ENCODE data around the gene RNF11.

The RNF11 gene

DNA sequence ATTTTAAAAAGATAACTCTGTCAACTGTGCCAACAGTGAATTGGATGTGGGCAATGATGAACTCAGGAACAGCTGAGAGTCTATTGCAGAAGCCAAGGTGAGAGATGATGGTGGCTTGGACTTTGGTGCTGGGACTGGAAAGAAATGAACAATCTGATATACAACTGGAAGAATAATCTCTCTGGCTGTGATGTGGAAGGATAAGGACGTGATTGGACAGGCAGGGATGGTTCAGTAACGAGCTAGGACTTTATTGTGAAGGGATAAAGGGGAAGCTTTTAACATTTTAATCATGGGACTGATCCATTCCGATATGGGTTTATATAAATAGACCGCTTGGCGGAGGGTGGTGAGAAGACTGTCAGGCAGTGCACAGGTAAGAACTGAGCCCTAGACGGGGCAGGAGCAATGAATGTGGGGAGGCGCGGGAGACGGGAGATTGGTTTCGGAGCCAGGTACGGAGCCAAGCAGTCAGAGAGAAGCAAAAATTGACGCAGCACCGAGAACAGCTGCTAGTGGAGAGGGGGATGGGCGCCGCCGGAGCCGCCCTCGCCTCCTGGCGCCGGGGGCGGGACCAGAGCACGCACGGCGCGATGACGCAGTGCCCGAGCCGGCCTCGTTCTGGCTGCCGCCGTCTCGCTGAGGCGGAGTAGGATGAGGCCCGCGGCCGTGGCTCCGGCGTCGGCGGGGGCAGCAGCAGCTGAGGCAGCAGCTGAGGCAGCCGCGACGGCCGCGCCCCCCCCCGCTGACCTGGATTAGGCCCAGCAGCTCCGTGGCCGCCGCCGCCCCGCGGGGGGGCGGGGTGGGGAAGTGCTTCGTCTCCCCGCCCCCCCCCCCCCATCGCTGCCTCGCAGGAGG lies at the start of gene RNF11:
Gene RNF11 (plus strand): TSS at position 601 of the 858 bp plus-strand sequence. CDS start 484 bp downstream, outside the sequence.
- no peaks in the 10 kb centered on the region for H3K9me3 ChIP-seq (ENCODE audit: control insufficient read depth in 5 of 5, low read length in 5 of 5)
- H3K36me3 ChIP-seq (ENCODE audit: control insufficient read depth in 5 of 5, insufficient read depth in 5 of 5, low read length in 5 of 5), result no peaks in the 10 kb centered on the region
- H3K4me1 ChIP-seq (ENCODE audit: control insufficient read depth in 5 of 5, insufficient read depth in 5 of 5, low read length in 5 of 5), result peaks cover 0 to 43% (median 40%) of the 10 kb centered on the region in 5 donors
- H3K9ac ChIP-seq (ENCODE audit: low read length in 5 of 5), result peak within 1 kb of the TSS; percentile 96 to 99 (median 99)
- H3K4me3 ChIP-seq (ENCODE audit: low read depth in 1 of 5, low read length in 5 of 5), result peak within 1 kb of the TSS; percentile 96 to 99 (median 97)
- H3K27ac ChIP-seq (ENCODE audit: low read depth, low read length), result peak within 1 kb of the TSS; percentile 97
- H3K27me3 ChIP-seq (ENCODE audit: control insufficient read depth in 5 of 5, insufficient read depth in 4 of 5, low read length in 5 of 5), result no peaks in the 10 kb centered on the region

DNA sequence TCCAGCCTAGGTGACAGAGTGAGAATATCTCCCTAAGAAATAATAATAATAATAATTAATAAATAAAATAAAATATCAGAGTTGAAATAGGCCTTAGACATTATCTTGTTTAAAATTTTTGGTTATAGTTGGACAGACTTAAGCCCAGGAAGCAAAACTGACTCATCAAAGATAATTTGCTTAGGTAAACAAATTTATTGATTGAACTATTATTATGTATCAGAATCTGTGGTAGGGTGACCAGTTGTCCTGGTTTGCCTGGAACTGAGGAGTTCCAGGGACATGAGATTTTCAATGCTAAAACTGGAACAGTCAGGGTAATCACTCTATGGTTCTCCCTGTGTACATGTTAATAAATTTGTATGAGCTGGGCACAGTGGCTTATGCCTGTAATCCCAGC lies 47.8 kb upstream of the RNF11 start:
- Histone ChIP-seq H3K27ac (ENCODE audit: low read depth, low read length) (no peak overlapping the region), H3K27me3 (ENCODE audit: control insufficient read depth in 5 of 5, insufficient read depth in 4 of 5, low read length in 5 of 5) (peaks cover 0 to 3% (median 0%) of the 10 kb centered on the region in 5 donors), H3K4me1 (ENCODE audit: control insufficient read depth in 5 of 5, insufficient read depth in 5 of 5, low read length in 5 of 5) (peaks cover 0 to 4% (median 0%) of the 10 kb centered on the region in 5 donors), H3K36me3 (ENCODE audit: control insufficient read depth in 5 of 5, insufficient read depth in 5 of 5, low read length in 5 of 5) (no peaks in the 10 kb centered on the region), H3K9me3 (ENCODE audit: control insufficient read depth in 5 of 5, low read length in 5 of 5) (no peaks in the 10 kb centered on the region), H3K9ac (ENCODE audit: low read length in 5 of 5) (no peak overlapping the region), H3K4me3 (ENCODE audit: low read depth in 1 of 5, low read length in 5 of 5) (no peak overlapping the region)

GRCh38 chr1:51189421-51190073 lies 46.5 kb upstream of the RNF11 start:
- Histone ChIP-seq H3K4me1 (ENCODE audit: control insufficient read depth in 5 of 5, insufficient read depth in 5 of 5, low read length in 5 of 5) (peaks cover 0 to 4% (median 0%) of the 10 kb centered on the region in 5 donors), H3K9me3 (ENCODE audit: control insufficient read depth in 5 of 5, low read length in 5 of 5) (no peaks in the 10 kb centered on the region), H3K9ac (ENCODE audit: low read length in 5 of 5) (no peak overlapping the region), H3K27ac (ENCODE audit: low read depth, low read length) (no peak overlapping the region), H3K27me3 (ENCODE audit: control insufficient read depth in 5 of 5, insufficient read depth in 4 of 5, low read length in 5 of 5) (no peaks in the 10 kb centered on the region), H3K36me3 (ENCODE audit: control insufficient read depth in 5 of 5, insufficient read depth in 5 of 5, low read length in 5 of 5) (no peaks in the 10 kb centered on the region), H3K4me3 (ENCODE audit: low read depth in 1 of 5, low read length in 5 of 5) (no peak overlapping the region)

- no peak overlapping the region for H3K4me3 ChIP-seq (ENCODE audit: low read depth in 1 of 5, low read length in 5 of 5)
- peaks cover 0 to 4% (median 0%) of the 10 kb centered on the region in 5 donors for H3K4me1 ChIP-seq (ENCODE audit: control insufficient read depth in 5 of 5, insufficient read depth in 5 of 5, low read length in 5 of 5)
- H3K9me3 ChIP-seq (ENCODE audit: control insufficient read depth in 5 of 5, low read length in 5 of 5), result no peaks in the 10 kb centered on the region
- H3K9ac ChIP-seq (ENCODE audit: low read length in 5 of 5), result no peak overlapping the region
- H3K27ac ChIP-seq (ENCODE audit: low read depth, low read length), result no peak overlapping the region
- no peaks in the 10 kb centered on the region for H3K27me3 ChIP-seq (ENCODE audit: control insufficient read depth in 5 of 5, insufficient read depth in 4 of 5, low read length in 5 of 5)
- no peaks in the 10 kb centered on the region for H3K36me3 ChIP-seq (ENCODE audit: control insufficient read depth in 5 of 5, insufficient read depth in 5 of 5, low read length in 5 of 5)
Observed at GRCh38 chr1:51190961-51191360, 45.1 kb upstream of the RNF11 start.

DNA sequence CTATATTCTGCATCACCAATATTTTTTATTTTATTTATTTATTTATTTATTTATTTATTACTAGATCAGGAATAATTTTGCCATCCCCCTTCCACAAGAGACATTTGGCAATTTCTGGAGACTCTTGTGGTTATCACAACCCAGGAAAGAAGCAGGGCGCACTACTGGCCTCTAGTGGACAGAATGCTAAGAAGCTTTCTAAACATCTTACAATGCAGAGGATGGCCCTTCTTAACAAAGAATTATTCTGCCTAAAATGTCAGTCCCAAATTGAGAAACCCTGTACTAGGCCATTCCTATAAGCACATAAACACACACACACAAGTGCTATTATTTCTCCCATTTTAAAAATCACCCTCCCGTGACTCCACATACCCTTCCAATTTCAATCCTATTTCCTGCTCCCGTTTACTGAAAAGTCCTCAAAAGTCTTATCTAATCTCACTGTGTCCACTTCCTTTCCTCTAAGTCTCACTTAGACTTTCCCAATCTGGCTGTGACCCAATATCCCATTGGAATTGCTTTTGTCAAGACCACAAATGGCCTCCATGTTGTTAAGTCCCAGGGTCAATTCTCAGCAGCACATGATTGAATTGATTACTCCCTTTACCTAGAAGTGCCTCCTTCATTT lies 43.7 kb upstream of the RNF11 start:
- Histone ChIP-seq H3K36me3 (ENCODE audit: control insufficient read depth in 5 of 5, insufficient read depth in 5 of 5, low read length in 5 of 5) (no peaks in the 10 kb centered on the region), H3K4me3 (ENCODE audit: low read depth in 1 of 5, low read length in 5 of 5) (no peak overlapping the region), H3K27ac (ENCODE audit: low read depth, low read length) (no peak overlapping the region)

GRCh38 chr1:51193564-51193963 lies 42.5 kb upstream of the RNF11 start:
- no peak overlapping the region for H3K4me3 ChIP-seq (ENCODE audit: low read depth in 1 of 5, low read length in 5 of 5)
- no peaks in the 10 kb centered on the region for H3K9me3 ChIP-seq (ENCODE audit: control insufficient read depth in 5 of 5, low read length in 5 of 5)
- no peaks in the 10 kb centered on the region for H3K27me3 ChIP-seq (ENCODE audit: control insufficient read depth in 5 of 5, insufficient read depth in 4 of 5, low read length in 5 of 5)
- no peaks in the 10 kb centered on the region for H3K36me3 ChIP-seq (ENCODE audit: control insufficient read depth in 5 of 5, insufficient read depth in 5 of 5, low read length in 5 of 5)
- H3K9ac ChIP-seq (ENCODE audit: low read length in 5 of 5), result no peak overlapping the region
- H3K4me1 ChIP-seq (ENCODE audit: control insufficient read depth in 5 of 5, insufficient read depth in 5 of 5, low read length in 5 of 5), result peaks cover 0 to 4% (median 0%) of the 10 kb centered on the region in 5 donors
- H3K27ac ChIP-seq (ENCODE audit: low read depth, low read length), result no peak overlapping the region

More for the DNA sequence above, 43.7 kb upstream of the RNF11 start:
- no peaks in the 10 kb centered on the region for H3K27me3 ChIP-seq (ENCODE audit: control insufficient read depth in 5 of 5, insufficient read depth in 4 of 5, low read length in 5 of 5)
- H3K9me3 ChIP-seq (ENCODE audit: control insufficient read depth in 5 of 5, low read length in 5 of 5), result no peaks in the 10 kb centered on the region
- peaks cover 0 to 4% (median 0%) of the 10 kb centered on the region in 5 donors for H3K4me1 ChIP-seq (ENCODE audit: control insufficient read depth in 5 of 5, insufficient read depth in 5 of 5, low read length in 5 of 5)
- no peak overlapping the region for H3K9ac ChIP-seq (ENCODE audit: low read length in 5 of 5)

DNA sequence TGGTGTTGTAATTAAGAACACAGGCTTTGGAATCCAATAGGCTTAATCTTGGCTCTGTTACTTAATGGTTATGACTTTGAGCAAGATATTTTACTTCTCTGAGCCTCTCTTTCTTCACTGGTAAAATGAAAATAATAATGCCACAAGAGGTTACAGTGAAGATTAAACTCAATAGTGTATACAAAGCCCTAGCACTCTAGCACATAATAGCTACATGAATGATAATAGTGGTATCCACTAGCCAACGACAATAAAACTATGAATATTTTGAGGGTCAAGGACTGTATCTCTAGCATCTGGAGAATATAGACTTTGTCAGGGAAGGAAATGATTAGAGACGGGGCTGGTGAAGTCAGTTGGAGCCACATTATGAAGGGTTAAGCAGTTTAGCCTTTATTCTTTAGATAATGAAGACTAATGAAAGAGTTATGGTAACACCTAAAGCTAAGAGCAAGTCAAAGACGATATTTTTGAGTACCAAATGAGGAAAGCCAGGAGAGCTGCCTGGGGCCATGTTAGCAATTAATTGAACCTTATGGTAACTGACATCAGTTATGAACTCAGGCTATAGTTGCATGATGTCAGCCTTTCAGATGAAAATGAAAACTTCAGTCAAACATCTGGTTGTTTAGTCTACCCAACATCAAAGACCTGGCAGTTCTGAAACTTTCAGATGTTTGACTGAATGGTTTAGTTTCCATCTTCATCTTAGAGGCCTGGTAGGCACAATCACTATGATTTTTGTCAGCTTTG lies 32.8 kb upstream of the RNF11 start:
- Histone ChIP-seq H3K9ac (ENCODE audit: low read length in 5 of 5) (no peak overlapping the region), H3K36me3 (ENCODE audit: control insufficient read depth in 5 of 5, insufficient read depth in 5 of 5, low read length in 5 of 5) (no peaks in the 10 kb centered on the region), H3K4me3 (ENCODE audit: low read depth in 1 of 5, low read length in 5 of 5) (no peak overlapping the region), H3K4me1 (ENCODE audit: control insufficient read depth in 5 of 5, insufficient read depth in 5 of 5, low read length in 5 of 5) (no peaks in the 10 kb centered on the region), H3K27me3 (ENCODE audit: control insufficient read depth in 5 of 5, insufficient read depth in 4 of 5, low read length in 5 of 5) (no peaks in the 10 kb centered on the region), H3K27ac (ENCODE audit: low read depth, low read length) (no peak overlapping the region), H3K9me3 (ENCODE audit: control insufficient read depth in 5 of 5, low read length in 5 of 5) (no peaks in the 10 kb centered on the region)

GRCh38 chr1:51203874-51204245 lies 32.2 kb upstream of the RNF11 start:
- no peak overlapping the region for H3K9ac ChIP-seq (ENCODE audit: low read length in 5 of 5)
- no peaks in the 10 kb centered on the region for H3K36me3 ChIP-seq (ENCODE audit: control insufficient read depth in 5 of 5, insufficient read depth in 5 of 5, low read length in 5 of 5)
- no peaks in the 10 kb centered on the region for H3K27me3 ChIP-seq (ENCODE audit: control insufficient read depth in 5 of 5, insufficient read depth in 4 of 5, low read length in 5 of 5)
- no peaks in the 10 kb centered on the region for H3K4me1 ChIP-seq (ENCODE audit: control insufficient read depth in 5 of 5, insufficient read depth in 5 of 5, low read length in 5 of 5)
- H3K27ac ChIP-seq (ENCODE audit: low read depth, low read length), result no peak overlapping the region
- no peak overlapping the region for H3K4me3 ChIP-seq (ENCODE audit: low read depth in 1 of 5, low read length in 5 of 5)
- H3K9me3 ChIP-seq (ENCODE audit: control insufficient read depth in 5 of 5, low read length in 5 of 5), result no peaks in the 10 kb centered on the region

DNA sequence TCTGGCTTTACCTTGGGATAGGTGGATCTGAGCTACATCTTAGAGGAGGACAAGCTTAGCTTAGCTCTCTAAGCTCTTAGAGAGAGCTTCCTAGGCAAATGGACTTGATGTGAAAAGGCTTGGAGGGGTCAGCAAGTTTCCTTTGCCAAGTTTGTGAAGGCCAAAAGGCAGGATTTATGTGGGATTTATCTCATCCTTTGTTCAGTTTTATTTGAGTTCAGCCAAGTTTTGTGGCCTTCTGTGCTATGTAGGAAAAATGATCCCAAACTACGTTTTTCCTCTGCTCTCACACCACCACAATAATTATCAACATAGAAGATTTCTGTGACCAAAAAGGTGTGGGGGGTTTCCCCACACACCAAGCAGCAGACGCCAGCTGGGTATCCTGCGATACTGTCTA lies 26.0 kb upstream of the RNF11 start:
- peaks cover 0 to 3% (median 0%) of the 10 kb centered on the region in 5 donors for H3K4me1 ChIP-seq (ENCODE audit: control insufficient read depth in 5 of 5, insufficient read depth in 5 of 5, low read length in 5 of 5)
- H3K27me3 ChIP-seq (ENCODE audit: control insufficient read depth in 5 of 5, insufficient read depth in 4 of 5, low read length in 5 of 5), result no peaks in the 10 kb centered on the region
- no peak overlapping the region for H3K9ac ChIP-seq (ENCODE audit: low read length in 5 of 5)
- H3K27ac ChIP-seq (ENCODE audit: low read depth, low read length), result no peak overlapping the region
- no peak overlapping the region for H3K4me3 ChIP-seq (ENCODE audit: low read depth in 1 of 5, low read length in 5 of 5)
- no peaks in the 10 kb centered on the region for H3K9me3 ChIP-seq (ENCODE audit: control insufficient read depth in 5 of 5, low read length in 5 of 5)
- H3K36me3 ChIP-seq (ENCODE audit: control insufficient read depth in 5 of 5, insufficient read depth in 5 of 5, low read length in 5 of 5), result no peaks in the 10 kb centered on the region

All from subcutaneous abdominal adipose tissue (tissue), 5 donors.